Neutrophil (primary cell): ENCODE data around the gene CLGN.

ENCODE experiments used
- H3K27ac ChIP-seq: fragments of 200-600 bp; sonication (generic); 2 replicates; pipeline ENCODE4 v1.5.1; 2016; ENCODE audit warnings: mild to moderate bottlenecking, moderate library complexity
- H3K27me3 ChIP-seq: fragments of 200-600 bp; sonication (generic); 2 replicates; pipeline ENCODE4 v1.6.0; 2016; ENCODE audit warnings: mild to moderate bottlenecking
- H3K36me3 ChIP-seq: fragments of 200-600 bp; sonication (generic); 2 replicates; pipeline ENCODE4 v1.5.1; 2017
- H3K4me1 ChIP-seq, 2 experiments: fragments of 200-600 bp in 1 of 2; sonication (generic) in 1 of 2; 1 replicate in 1 of 2; 2 replicates in 1 of 2; pipeline versions ENCODE4 v1.5.1 to v1.6.1; 2013 to 2016; ENCODE audit warnings: low read depth in 1 of 2, low read length in 1 of 2, mild to moderate bottlenecking in 1 of 2, moderate library complexity in 1 of 2; ENCODE audit not compliant: control insufficient read depth in 1 of 2, insufficient read depth in 1 of 2
- H3K4me3 ChIP-seq, 2 experiments: fragments of 200-600 bp in 1 of 2; sonication (generic) in 1 of 2; 1 replicate in 1 of 2; 2 replicates in 1 of 2; pipeline ENCODE4 v1.5.1; 2013 to 2016; ENCODE audit warnings: low read depth in 1 of 2, low read length in 1 of 2, mild to moderate bottlenecking in 1 of 2, moderate library complexity in 1 of 2
- H3K9me3 ChIP-seq: fragments of 200-600 bp; sonication (generic); 2 replicates; pipeline ENCODE4 v1.5.1; 2016
- CTCF ChIP-seq: fragments of 200-600 bp; sonication (generic); IDR thresholded peaks from 2 replicates; pipeline ENCODE4 v1.5.1; 2016; ENCODE audit warnings: antibody characterized with exemption

CLGN gene

DNA sequence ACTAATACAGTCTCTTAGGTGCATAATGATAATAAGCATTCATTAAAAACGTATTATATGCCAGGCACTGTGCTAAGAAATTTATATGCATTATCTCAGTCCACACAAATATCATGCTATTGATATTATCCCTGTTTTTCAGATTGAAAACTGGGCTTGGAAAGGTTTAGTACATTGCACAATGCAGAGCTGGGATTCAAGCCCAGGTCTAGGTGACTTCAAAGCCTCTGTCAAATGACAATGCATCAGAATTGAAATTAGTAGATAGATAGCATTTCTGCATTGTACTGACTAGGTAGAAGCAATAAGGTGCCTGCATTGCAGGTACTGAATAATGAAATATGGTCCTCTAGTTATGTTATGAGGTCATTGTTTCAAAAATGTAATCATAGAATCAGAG lies 72.2 kb downstream of the CLGN start:
- H3K4me3 ChIP-seq, result no peak overlapping the region
- no peak overlapping the region for H3K27ac ChIP-seq
- no peaks in the 10 kb centered on the region for H3K9me3 ChIP-seq
- TF ChIP-seq CTCF, result no peak
- no peaks in the 10 kb centered on the region for H3K27me3 ChIP-seq
- no peaks in the 10 kb centered on the region for H3K4me1 ChIP-seq
- no peaks in the 10 kb centered on the region for H3K36me3 ChIP-seq

DNA sequence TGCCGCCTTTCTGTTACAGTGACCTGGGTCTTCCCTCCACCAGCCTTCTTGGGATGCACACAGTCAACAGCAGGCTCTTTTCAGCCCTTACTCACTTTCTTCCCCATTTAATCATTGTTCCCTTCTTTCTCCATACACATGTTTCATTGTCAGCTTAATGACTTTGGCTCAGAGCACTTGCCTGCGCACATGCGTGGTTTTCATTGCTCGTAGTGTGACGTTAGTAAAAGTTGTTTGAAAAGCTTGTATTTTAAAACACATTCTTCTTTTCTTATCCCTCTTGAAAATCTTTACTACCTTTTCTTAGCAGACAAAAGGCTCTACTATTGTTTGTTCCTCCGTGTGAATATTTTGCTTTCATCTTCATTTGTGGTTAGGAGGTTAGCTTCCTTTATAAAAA lies 73.7 kb downstream of the CLGN start:
- Histone ChIP-seq H3K4me1 (no peaks in the 10 kb centered on the region), H3K9me3 (no peaks in the 10 kb centered on the region), H3K4me3 (no peak overlapping the region), H3K27ac (no peak overlapping the region), H3K36me3 (no peaks in the 10 kb centered on the region), H3K27me3 (no peaks in the 10 kb centered on the region)
- no peak for TF ChIP-seq CTCF

- TF ChIP-seq CTCF, result no peak
- Histone ChIP-seq H3K4me3 (no peak overlapping the region), H3K27me3 (no peaks in the 10 kb centered on the region), H3K4me1 (no peaks in the 10 kb centered on the region), H3K9me3 (no peaks in the 10 kb centered on the region), H3K27ac (no peak overlapping the region), H3K36me3 (no peaks in the 10 kb centered on the region)
Observed at GRCh38 chr4:140351093-140352075, 76.1 kb downstream of the CLGN start.

GRCh38 chr4:140349816-140350215 lies 77.6 kb downstream of the CLGN start:
- no peaks in the 10 kb centered on the region for H3K9me3 ChIP-seq
- H3K36me3 ChIP-seq, result no peaks in the 10 kb centered on the region
- no peaks in the 10 kb centered on the region for H3K27me3 ChIP-seq
- no peak for TF ChIP-seq CTCF
- H3K27ac ChIP-seq, result no peak overlapping the region
- H3K4me3 ChIP-seq, result no peak overlapping the region
- H3K4me1 ChIP-seq, result no peaks in the 10 kb centered on the region

DNA sequence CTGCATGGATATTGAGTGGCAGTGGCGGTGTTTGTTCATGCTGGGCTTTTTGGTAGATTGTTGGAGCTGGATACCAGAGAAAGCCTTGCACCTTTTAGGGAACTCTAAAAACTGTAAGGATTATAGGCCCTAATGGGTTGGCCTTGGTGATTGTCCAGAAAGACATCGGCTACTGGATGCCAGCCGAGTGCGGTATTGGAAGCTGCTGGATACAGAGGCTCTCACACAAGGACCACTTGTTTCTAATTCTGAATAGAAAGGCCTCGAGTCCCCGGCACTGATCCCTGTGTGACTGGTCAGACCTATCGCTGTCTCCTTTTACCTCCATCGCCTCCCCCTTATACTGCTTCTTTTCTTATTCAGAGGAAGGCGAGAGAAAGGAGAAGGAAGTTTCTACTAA lies 81.3 kb downstream of the CLGN start:
- H3K4me1 ChIP-seq, result no peaks in the 10 kb centered on the region

More for the DNA sequence above, 81.3 kb downstream of the CLGN start:
- Histone ChIP-seq H3K36me3 (no peaks in the 10 kb centered on the region), H3K27me3 (peaks cover 6% of the 10 kb centered on the region), H3K27ac (no peak overlapping the region), H3K4me3 (no peak overlapping the region), H3K9me3 (no peaks in the 10 kb centered on the region)
- no peak for TF ChIP-seq CTCF
